Activated T-cell treated with anti-CD3 and anti-CD28 coated beads, Interleukin-2, amount 50 U/mL, for 48 hours (primary cell): Measurements from ENCODE around the gene EXOSC6.
"Not testable (repeated sequence)": the region's sequence is repeated elsewhere in the genome, so short reads cannot be mapped to it uniquely, and the experiment has no call there.

ENCODE experiments used
- DNase-seq, 2 experiments: peaks; one replicate each; pipeline ENCODE4 v3.0.0-alpha.2; 2020

Gene EXOSC6

DNA sequence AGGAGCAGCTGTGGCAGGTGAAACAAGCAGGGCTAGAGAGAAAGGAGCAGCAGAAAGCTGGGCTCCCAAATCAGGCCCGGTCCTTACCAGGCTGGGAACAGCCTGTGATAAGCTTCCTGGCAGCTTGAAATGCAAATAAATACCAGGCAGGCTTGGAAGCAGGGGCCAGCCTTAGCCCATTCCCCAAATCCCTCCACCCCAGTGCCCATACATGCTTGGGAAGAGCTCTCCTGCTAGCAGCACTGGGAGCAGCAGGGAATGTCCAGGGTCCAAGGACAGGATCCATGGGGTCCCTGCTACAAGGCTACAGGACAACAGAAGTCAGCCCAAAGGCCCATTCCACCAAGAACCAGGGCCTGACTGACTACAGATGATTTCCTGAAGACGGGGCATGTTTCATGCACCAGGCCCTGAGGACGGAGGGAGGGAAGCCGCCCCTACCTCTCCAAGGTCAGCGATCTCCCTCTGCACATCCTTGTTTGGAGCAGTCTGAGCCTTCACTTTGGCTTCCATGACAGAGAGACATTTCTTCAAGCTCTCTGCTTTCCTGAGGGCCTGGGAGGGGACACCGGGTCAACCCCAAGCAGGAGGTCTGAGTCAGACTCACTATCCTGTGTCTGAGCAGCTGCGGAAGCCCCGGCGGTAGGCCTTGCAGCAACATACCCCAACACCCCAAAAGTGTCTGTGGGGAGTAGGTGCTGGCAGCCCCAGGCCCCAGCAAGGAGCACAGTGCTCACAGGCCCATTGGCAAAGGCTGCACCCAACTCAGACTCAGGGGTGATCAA lies 2.6 kb upstream of the EXOSC6 start:
- DNase-seq: no peak

DNA sequence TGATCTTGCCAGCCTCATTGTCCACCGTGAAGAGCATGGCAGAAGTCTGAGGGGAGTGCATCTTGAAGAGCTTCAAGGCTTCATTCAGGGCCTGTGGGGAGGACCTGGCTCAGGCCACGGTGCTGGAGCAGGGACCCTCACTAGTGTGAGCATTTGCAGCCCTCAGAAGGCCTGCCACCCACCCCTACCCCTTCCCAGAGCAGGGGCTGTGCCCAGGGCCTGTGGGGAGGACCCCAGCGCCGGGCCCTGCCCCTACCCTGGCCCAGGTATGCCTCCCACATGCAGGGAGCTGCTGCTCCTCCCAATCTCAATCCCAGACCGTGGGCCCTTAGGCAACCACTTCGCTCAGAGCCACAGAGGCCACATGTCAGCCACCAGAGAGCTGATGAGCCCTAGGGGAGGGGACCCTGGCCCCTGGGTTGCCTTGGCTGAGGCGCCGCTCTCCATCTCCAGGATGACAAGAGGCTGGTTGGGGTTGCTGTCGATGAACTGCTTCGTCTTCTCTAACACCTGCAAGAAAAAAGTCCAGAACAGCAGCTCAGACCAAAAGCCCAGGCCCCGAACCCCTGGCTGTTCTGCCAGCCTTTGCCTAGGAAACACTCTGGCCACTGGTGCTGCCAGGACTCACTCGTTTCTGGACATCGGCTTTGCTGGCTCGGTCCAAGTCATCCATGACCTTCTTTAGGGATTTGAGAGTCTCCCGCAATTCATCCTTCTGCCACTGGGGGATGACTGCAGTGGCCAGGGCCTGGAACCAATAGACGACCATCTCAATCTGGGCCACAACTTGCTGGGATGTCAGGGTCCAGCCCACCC lies 1.8 kb upstream of the EXOSC6 start:
- peak; percentile 59 to 62 for DNase-seq

DNA sequence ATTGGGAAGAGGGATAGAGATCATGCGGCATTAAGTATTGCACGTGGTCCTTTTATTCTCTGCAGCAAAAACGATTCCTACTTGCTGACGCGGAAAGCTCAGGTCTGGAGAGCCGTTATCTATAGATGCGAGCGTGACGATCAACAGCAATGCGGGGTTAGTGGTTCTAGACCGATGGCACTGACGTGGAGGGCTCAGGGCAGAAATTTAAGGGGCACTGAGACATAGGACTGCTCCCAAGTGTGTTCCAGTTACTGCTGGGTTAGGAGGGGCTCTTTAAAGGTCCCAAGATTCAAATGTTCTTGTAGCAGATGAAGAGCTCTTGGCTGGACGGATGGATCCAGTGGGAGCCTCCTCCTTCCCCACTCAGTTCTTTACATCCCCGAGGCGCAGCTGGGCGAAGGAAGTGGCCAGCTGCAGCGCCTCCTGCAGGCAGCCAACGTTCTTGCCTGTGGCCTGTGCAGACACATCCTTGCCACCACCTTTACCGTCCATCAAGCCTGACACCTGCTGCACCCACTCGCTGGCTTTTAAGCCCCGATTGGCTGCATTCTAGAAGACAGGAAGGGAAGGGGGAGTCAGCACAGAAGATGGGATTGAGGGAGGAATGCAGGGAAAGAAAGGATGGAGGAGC lies 732 bp upstream of the EXOSC6 start:
- DNase-seq: peak; percentile 45 to 54

DNA sequence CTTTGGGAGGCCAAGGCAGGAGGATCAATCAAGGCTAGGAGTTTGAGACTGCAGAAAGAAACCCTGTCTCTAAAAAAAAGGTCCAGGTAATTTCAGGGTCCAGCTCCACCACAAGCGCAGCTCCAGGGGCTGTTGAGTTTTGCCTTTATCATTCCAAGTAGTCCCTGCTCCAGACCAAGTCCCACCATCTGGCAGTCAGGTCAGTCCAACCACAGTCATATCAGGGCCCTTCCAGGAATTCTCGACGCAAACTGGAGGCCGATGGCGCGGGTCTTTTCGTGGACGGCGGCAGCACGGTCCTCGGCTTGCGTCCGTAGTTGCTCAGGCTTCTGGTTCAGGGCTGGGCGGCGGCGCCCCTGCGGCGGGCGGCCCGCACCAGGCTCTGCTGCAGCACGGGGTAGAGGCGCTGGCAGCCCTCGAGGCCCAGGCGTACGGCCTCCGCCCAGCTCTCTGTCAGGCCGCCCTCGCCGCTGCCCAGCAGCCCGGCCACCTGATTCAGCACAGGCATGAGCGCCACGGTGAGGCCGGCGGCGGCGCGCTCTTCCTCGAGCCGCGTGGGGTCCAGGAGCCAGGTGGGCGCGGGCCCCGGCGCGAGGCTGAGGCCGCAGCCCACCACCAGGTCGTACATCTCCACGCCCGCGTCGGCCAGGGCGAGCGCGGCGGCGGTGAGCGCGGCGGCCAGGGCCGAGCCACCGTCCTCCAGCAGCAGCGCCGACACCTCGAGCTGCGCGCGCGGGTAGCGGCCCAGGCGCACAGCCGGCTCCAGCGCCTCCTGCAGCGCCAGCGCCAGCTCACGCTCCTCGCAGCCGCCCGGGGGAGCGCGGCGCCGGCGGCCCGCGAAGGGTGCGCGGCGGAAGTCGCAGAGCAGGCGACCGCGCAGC lies 752 bp downstream of the EXOSC6 start:
- DNase-seq: peak in 1 of 2 experiments; percentile 48

DNA sequence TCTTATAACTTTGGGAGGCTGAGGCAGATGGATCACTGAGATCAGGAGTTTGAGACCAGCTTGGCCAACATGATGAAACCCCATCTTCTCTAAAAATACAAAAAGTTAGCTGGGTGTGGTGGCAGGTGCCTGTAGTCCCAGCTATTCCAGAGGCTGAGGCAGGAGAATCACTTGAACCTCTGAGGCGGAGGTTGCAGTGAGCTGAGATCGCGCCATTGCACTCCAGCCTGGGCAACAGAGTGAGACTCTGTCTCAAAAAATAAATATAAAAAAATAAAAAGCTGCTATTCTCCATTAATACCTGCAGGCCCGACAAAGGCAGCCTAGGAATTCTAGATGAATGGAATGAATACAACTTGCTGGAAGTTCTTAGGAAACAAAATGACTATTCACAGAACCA lies 2.0 kb downstream of the EXOSC6 start:
- peak in 1 of 2 experiments; percentile 10 for DNase-seq

DNA sequence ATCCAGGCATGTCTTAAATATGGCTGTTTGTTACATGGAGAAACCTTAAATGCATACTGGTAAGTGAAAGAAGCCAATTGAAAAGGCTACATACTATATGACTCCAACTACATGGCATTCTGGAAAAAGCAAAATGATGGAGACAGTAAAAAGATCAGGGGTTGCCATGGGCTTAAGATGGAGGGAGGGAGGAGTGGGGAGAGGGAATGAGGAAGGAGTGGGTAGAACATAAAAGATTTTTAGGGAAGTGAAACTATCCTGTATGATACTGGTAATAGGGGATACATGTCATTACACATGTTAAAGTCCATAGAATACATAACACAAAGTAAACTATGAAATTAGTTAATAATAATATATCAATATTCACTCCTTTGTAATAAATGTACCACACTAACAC lies 13.0 kb downstream of the EXOSC6 start:
- DNase-seq: not testable (repeated sequence)

DNA sequence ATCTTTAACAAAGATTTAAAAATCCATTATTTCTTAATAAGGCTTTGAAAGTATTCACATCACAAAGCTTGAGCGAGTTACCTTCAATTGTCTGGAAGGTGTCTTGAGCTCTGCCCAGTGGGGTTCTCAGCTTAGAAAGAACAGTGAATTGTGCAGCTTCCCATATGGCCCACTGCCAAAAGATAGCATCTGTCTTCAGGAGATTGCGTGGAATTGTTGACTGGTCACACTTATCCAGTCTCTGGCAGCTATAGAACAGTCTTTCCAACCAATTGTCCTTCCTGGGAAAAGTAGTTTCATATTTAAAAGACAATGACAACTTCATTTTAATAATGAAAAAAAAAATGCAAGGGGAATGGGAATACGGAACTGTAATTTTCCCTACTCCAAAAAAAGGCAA lies 19.9 kb downstream of the EXOSC6 start:
- DNase-seq: not testable (repeated sequence)

DNA sequence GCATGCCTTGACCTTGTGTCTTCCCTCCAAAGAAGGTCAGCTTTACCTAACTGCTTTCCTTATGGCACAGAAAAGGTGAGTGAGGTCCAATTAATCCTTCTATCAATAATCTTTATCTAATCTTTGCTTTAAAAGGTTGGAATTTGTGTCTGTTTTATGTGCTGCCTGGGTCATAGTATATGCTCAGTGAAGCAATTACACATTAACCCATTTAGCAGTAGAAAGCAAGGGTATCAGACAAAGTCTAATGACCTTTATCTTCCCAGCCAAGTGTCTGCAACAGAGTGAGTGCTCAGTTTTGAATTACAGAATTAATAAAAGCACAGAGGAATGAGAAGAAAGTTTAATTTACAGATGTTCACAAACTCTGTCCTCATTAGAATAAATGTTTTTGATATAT lies 25.7 kb downstream of the EXOSC6 start:
- not testable (repeated sequence) for DNase-seq

DNA sequence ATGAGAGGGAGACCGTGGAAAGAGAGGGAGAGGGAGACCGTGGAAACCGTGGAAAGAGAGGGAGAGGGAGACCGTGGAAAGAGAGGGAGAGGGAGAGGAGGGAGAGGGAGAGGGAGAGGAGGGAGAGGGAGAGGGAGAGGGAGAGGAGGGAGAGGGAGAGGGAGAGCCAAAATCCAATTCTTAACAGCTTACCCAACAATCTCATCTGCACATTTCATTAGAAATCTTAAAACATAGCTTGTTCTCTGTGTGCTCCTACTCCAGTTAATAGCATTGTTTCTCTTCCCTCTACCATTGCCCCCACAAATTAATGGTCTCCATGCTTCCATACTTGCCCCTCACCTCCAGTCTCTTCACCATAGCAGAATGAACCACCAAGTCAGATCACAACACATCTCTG lies 26.3 kb downstream of the EXOSC6 start:
- DNase-seq: not testable (repeated sequence)

DNA sequence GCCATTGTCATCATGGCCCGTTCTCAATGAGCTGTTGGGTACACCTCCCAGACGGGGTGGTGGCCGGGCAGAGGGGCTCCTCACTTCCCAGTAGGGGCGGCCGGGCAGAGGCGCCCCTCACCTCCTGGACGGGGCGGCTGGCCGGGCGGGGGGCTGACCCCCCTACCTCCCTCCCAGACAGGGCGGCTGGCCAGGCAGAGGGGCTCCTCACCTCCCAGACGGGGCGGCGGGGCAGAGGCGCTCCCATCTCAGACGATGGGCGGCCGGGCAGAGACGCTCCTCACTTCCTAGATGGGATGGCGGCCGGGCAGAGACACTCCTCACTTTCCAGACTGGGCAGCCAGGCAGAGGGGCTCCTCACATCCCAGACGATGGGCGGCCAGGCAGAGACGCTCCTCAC lies 27.1 kb downstream of the EXOSC6 start:
- DNase-seq: not testable (repeated sequence)

DNA sequence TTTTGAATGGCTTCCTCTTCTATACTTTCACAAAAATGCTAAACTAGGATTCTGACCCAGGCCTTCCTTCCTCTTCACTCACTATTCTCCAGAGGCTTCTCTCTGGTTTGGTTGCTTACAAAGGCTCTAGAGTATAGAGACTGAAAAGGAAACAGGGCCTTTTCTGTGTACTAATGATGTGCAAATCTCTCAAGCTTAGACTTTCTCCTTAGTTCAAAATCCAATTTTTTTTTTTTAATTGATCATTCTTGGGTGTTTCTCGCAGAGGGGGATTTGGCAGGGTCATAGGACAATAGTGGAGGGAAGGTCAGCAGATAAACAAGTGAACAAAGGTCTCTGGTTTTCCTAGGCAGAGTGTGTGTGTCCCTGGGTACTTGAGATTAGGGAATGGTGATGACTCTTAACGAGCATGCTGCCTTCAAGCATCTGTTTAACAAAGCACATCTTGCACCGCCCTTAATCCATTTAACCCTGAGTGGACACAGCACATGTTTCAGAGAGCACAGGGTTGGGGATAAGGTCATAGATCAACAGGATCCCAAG lies 27.7 kb downstream of the EXOSC6 start:
- DNase-seq: not testable (repeated sequence)

DNA sequence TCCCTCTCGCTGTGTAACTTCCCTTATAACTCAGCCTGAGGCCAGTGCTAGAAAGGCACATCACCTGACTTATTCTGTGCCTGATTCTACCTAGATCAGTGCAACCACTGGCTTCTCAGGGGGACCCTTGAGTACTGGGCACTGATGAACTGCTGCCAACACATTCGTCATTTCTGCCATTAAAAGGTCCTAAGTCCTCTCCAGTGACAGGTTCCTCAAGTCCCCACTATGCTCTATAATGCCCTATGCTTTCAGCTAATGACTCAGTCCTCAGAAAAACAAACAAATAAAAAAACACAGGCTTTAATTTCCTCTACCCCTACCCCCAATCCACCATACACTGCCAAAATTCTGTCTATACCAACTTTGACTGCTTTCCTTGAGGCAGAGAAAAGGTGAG lies 28.5 kb downstream of the EXOSC6 start:
- not testable (repeated sequence) for DNase-seq

DNA sequence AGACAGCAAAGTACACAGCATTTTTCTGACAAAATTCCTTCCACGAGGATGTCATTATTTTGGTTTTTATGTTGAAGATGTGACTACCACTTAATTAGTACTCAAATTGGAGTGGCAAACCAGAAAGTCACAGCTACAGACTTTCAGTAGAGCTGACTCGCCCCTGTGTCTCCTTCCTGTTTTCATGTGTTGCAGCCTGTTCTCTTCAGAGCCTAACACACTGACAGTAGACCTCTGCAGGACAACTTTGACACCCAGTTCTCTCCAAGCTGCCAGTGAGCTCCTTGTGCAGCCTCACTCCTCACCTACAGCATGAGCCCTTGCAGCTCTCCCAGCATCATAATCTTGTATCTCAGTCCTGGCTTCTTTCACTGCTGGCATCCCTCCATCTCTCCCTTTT lies 29.2 kb downstream of the EXOSC6 start:
- DNase-seq: not testable (repeated sequence)

DNA sequence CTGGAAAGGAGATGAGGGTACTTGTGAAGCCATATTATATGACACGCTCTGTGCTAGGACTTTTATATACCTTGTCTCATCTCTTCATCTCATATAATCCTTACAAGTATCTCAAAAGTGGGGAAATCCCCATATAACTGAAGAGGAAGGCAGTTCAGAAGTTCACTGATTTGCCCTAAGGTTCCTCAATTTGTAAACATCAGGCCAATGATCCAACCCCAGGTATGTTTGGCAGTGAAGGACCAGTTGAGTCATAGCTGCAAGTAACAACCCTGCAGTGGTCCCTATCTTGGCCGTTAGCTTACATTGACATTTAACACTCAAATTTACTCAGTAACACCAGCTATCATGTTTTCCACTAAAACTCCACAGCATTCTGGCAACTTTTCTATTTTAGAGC lies 33.2 kb downstream of the EXOSC6 start:
- not testable (repeated sequence) for DNase-seq

DNA sequence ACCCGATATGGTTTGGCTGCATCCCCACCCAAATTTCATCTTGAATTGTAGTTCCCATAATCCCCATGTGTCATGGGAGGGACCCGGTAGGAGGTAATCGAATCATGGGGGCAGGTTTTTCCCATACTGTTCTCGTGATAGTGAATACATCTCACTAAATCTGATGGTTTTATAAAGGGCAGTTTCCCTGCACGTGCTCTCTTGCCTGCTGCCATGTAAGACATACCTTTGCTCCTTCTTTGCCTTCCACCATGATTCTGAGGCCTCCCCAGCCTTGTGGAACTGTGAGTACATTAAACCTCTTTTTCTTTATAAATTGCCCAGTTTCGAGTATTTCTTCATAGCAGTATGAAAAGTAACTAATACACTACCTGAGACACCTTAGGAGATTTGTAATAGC lies 45.4 kb downstream of the EXOSC6 start:
- DNase-seq: not testable (repeated sequence)

DNA sequence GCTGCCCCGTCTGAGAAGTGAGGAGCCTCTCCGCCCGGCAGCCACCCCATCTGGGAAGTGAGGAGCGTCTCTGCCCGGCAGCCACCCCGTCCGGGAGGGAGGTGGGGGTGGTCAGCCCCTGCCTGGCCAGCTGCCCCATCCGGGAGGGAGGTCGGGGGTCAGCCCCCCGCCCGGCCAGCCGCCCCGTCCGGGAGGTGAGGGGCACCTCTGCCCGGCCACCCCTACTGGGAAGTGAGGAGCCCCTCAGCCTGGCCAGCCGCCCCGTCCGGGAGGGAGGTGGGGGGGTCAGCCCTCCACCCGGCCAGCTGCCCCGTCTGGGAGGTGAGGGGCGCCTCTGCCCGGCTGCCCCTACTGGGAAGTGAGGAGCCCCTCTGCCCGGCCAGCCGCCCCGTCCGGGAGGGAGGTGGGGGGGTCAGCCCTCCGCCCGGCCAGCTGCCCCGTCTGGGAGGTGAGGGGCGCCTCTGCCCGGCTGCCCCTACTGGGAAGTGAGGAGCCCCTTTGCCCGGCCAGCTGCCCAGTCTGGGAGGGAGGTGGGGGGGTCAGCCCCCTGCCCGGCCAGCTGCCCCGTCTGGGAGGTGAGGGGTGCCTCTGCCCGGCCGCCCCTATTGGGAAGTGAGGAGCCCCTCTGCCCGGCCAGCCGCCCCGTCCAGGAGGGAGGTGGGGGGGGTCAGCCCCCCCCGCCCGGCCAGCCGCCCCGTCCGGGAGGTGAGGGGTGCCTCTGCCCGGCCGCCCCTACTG lies 46.9 kb downstream of the EXOSC6 start:
- DNase-seq: not testable (repeated sequence)

DNA sequence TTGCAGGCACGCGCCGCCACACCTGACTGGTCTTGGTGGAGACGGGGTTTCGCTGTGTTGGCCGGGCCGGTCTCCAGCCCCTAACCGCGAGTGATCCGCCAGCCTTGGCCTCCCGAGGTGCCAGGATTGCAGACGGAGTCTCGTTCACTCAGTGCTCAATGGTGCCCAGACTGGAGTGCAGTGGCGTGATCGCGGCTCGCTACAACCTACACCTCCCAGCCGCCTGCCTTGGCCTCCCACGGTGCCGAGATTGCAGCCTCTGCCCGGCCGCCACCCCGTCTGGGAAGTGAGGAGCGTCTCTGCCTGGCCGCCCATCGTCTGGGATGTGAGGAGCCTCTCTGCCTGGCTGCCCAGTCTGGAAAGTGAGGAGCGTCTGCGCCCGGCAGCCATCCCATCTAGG lies 47.7 kb downstream of the EXOSC6 start:
- DNase-seq: not testable (repeated sequence)

DNA sequence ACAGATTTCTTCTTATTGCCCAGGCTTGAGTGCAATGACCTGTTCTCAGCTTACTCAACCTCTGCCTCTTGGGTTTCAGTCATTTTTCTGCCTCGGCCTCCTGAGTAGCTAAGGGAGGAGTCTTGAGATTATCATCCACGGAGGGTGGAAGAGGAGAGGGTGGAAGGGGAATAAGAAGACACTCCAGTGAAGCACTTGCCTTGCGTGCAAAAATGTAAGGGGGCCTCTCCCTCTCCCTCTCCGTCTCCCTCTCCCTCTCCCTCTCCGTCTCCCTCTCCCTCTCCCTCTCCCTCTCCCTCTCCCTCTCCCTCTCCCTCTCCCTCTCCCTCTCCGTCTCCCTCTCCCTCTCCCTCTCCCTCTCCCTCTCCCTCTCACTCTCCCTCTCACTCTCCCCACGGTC lies 48.2 kb downstream of the EXOSC6 start:
- DNase-seq: not testable (repeated sequence)

DNA sequence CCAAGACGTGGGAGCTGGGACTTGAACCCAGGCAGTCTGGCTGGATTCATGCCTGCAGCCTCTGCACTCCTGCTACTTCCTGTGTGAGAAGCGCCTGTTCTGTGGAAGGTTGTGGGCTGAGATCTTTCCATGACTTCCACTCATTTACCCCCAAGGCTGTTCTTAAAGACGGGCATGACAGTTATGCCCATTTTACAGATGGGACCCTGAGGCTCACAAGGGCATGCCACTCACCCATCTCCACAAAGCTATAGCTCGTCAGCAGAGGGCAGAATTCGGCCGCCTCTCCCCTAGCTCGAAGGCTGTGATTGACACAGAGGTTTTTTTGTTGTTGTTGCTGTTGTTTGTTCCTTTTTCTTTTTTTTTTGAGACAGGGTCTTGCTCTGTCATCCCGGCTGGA lies 51.7 kb downstream of the EXOSC6 start:
- not testable (repeated sequence) for DNase-seq

DNA sequence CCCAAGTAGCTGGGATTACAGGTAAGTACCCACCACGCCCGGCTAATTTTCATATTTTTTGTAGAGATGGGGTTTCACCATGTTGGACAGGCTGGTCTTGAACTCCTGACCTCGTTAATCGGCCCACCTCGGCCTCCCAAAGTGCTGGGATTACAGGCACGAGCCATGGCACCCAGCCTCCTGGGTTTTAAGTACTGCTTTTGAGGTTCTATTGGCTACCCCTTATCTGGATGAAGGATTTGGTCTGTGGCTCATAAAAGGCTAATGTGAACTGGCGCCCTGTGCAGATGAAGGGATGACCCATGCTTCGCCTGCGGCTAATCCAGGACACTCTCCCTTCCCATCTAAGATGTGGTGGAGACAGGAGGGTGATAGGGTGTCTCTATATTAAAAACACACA lies 52.6 kb downstream of the EXOSC6 start:
- DNase-seq: not testable (repeated sequence)

DNA sequence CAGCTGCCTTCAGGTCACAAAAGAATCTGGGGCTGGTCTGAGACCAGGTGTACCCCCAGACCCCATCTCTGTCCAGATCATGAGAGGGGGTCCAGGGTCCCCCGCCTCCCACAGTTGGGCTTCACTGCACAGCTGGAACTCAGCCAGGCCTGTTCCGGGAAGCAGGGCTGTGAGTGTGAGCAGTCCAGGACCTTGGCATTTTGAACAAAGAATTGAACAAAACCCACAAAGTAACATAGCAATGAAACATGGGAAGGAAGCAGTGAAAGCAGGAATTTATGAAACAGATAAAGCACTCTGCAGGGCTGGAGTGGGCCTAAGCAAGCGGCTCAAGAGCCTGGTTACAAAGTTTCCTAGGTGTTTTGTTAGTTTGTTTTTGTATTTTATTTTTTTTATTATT lies 53.1 kb downstream of the EXOSC6 start:
- DNase-seq: not testable (repeated sequence)
